PC-3 (cell line): ENCODE data around the gene SSX2B. TPM values are rescaled to one million over a fixed set of nuclear protein-coding genes. Genes with fewer than 3 reads are reported as not detected.
"Not testable (repeated sequence)": the region's sequence is repeated elsewhere in the genome, so short reads cannot be mapped to it uniquely, and the experiment has no call there.

Source experiments
- ATAC-seq: fragments of 200-7000 bp; cut with Tn5 transposase; 2 replicates; pipeline ENCODE4 v1.9.1; 2020; ENCODE audit warnings: mild to moderate bottlenecking, moderate library complexity
- Bru-seq: library from RNA; stranded (reverse); fragments of 400-500 nt; gene quantifications from one replicate; lab custom pipeline; 2021; lab: Mats Ljungman, UMichigan
- BruChase-seq, 2 experiments: library from RNA; stranded (reverse); fragments of 400-500 nt; gene quantifications; one replicate each; lab custom pipeline; 2021; lab: Mats Ljungman, UMichigan
- BruUV-seq: library from RNA; stranded (reverse); fragments of 400-500 nt; replicated peaks from 2 replicates; lab custom pipeline; 2021; lab: Mats Ljungman, UMichigan
- CTCF ChIA-PET: fragments of 300-600 bp; sonication (Branson Sonifier 250); formaldehyde crosslinking; loops from one replicate; lab custom pipeline; 2022; ENCODE audit warnings: antibody characterized with exemption; lab: Charles Lee
- POLR2A ChIA-PET: fragments of 300-600 bp; sonication (Branson Sonifier 250); formaldehyde crosslinking; loops from one replicate; lab custom pipeline; 2022; ENCODE audit warnings: antibody characterized with exemption; ENCODE audit not compliant: unreplicated experiment; lab: Charles Lee
- DNase-seq: peaks from one replicate; pipeline ENCODE4 v3.0.0-alpha.2; 2015
- H2AFZ ChIP-seq: fragments of 300-600 bp; sonication (generic); 2 replicates; pipeline ENCODE4 v1.6.0; 2016; ENCODE audit warnings: antibody characterized with exemption, low read length
- H3F3A ChIP-seq: fragments of 300-600 bp; sonication (generic); one replicate; pipeline ENCODE4 v1.6.0; 2017; ENCODE audit warnings: antibody characterized with exemption, low read length, control low read depth, mild to moderate bottlenecking; ENCODE audit not compliant: unreplicated experiment
- H3K27ac ChIP-seq: fragments of 300-600 bp; sonication (generic); 2 replicates; pipeline ENCODE4 v1.5.1; 2016; ENCODE audit warnings: mild to moderate bottlenecking, low read length
- H3K27me3 ChIP-seq: fragments of 300-600 bp; sonication (generic); 2 replicates; pipeline ENCODE4 v1.6.1; 2016; ENCODE audit warnings: low read length, mixed read lengths
- H3K36me3 ChIP-seq: fragments of 300-600 bp; sonication (generic); 2 replicates; pipeline ENCODE4 v1.6.1; 2016; ENCODE audit warnings: low read depth, mixed run types, low read length, mixed read lengths
- H3K4me1 ChIP-seq: fragments of 300-600 bp; sonication (generic); 2 replicates; pipeline ENCODE4 v1.5.1; 2016; ENCODE audit warnings: low read length; ENCODE audit not compliant: insufficient read depth
- H3K4me2 ChIP-seq: fragments of 300-600 bp; sonication (generic); 2 replicates; pipeline ENCODE4 v1.6.0; 2016; ENCODE audit warnings: low read length
- H3K4me3 ChIP-seq: fragments of 300-600 bp; sonication (generic); 2 replicates; pipeline ENCODE4 v1.5.1; 2016; ENCODE audit warnings: mild to moderate bottlenecking, low read length, mixed read lengths
- H3K79me2 ChIP-seq: fragments of 300-600 bp; sonication (generic); 2 replicates; pipeline ENCODE4 v1.6.1; 2017; ENCODE audit warnings: low read length, mixed read lengths
- H3K9ac ChIP-seq: fragments of 300-600 bp; sonication (generic); 2 replicates; pipeline ENCODE4 v1.6.0; 2016; ENCODE audit warnings: mild to moderate bottlenecking, low read length
- H3K9me2 ChIP-seq: fragments of 300-600 bp; sonication (generic); replicated peaks from 2 replicates; pipeline ENCODE4 v1.6.1; 2016; ENCODE audit warnings: mixed run types, low read length, mixed read lengths
- H3K9me3 ChIP-seq: fragments of 300-600 bp; sonication (generic); 2 replicates; pipeline ENCODE4 v1.6.1; 2016; ENCODE audit warnings: low read length, mixed read lengths
- H4K20me1 ChIP-seq: fragments of 300-600 bp; sonication (generic); 2 replicates; pipeline ENCODE4 v1.6.1; 2016; ENCODE audit warnings: low read length, mixed read lengths
- intact Hi-C: fragments of 100-400 bp; cut with micrococcal nuclease; formaldehyde crosslinking; loops from 2 replicates; pipeline ENCODE4 v1.9.0; 2023
- long read RNA-seq: library from polyadenylated mRNA; unstranded; transcript quantifications from one replicate; pipeline ENCODE4 v2.0.0, GENCODE V29; 2021; ENCODE audit not compliant: unreplicated experiment
- total RNA-seq: library from RNA; depleted of rRNA; stranded (reverse); fragments of >200 nt; gene quantifications from 2 replicates; pipeline ENCODE4 v1.2.3, GENCODE V29; 2014; rRNA removed

The SSX2B gene
- total RNA-seq: not detected in 2 replicates
- not detected for Bru-seq, nascent RNA
- not detected for BruChase-seq, experiment 1, labeled RNA remaining after a 6-hour chase
- BruChase-seq, experiment 2, labeled RNA remaining after a 2-hour chase: not detected
- long read RNA-seq: 0 reads

GRCh38 chrX:52750952-52751351 is at the start of gene SSX2B:
Gene SSX2B, plus strand, starts transcription at chrX:52751252. Its CDS starts 1,429 bp downstream, at chrX:52752681.
- H3K4me1 ChIP-seq, H2AFZ ChIP-seq, H3K36me3 ChIP-seq, H3K4me3 ChIP-seq, intact Hi-C loops, H3K27ac ChIP-seq, H3K9ac ChIP-seq, CTCF ChIA-PET, BruUV-seq, H3K4me2 ChIP-seq, H4K20me1 ChIP-seq, H3K27me3 ChIP-seq, DNase-seq, POLR2A ChIA-PET, H3K9me3 ChIP-seq, ATAC-seq, H3K9me2 ChIP-seq, H3K79me2 ChIP-seq, H3F3A ChIP-seq: not testable (repeated sequence)

- H3K27me3 ChIP-seq, H3K9me3 ChIP-seq, H3F3A ChIP-seq, H3K9me2 ChIP-seq, CTCF ChIA-PET, H3K79me2 ChIP-seq, H3K4me3 ChIP-seq, POLR2A ChIA-PET, BruUV-seq, H4K20me1 ChIP-seq, H3K27ac ChIP-seq, H2AFZ ChIP-seq, DNase-seq, intact Hi-C loops, H3K4me2 ChIP-seq, H3K9ac ChIP-seq, H3K36me3 ChIP-seq, ATAC-seq, H3K4me1 ChIP-seq: not testable (repeated sequence)
Observed at GRCh38 chrX:52707078-52707477, 44.0 kb upstream of the SSX2B start, which contains the start of gene SSX2. Gene SSX2, minus strand, starts transcription at chrX:52707178. Its CDS starts 1,429 bp downstream, at chrX:52705749.

GRCh38 chrX:52765983-52766382 is 14.9 kb downstream of the SSX2B start:
- H3K36me3 ChIP-seq, H3K9me3 ChIP-seq, H3K4me3 ChIP-seq, H3K27ac ChIP-seq, H3K9me2 ChIP-seq, CTCF ChIA-PET, H3K4me1 ChIP-seq, ATAC-seq, H2AFZ ChIP-seq, intact Hi-C loops, H3K9ac ChIP-seq, DNase-seq, H3F3A ChIP-seq, H4K20me1 ChIP-seq, BruUV-seq, POLR2A ChIA-PET, H3K4me2 ChIP-seq, H3K27me3 ChIP-seq, H3K79me2 ChIP-seq: not testable (repeated sequence)

GRCh38 chrX:52773504-52773903 is 22.5 kb downstream of the SSX2B start:
- DNase-seq, H3K4me2 ChIP-seq, H4K20me1 ChIP-seq, CTCF ChIA-PET, H3K27me3 ChIP-seq, H2AFZ ChIP-seq, H3K4me1 ChIP-seq, H3K36me3 ChIP-seq, H3K9ac ChIP-seq, H3K9me3 ChIP-seq, BruUV-seq, intact Hi-C loops, H3K4me3 ChIP-seq, ATAC-seq, H3K79me2 ChIP-seq, H3K9me2 ChIP-seq, H3F3A ChIP-seq, H3K27ac ChIP-seq, POLR2A ChIA-PET: not testable (repeated sequence)

GRCh38 chrX:52797327-52797726 is 46.3 kb downstream of the SSX2B start, which contains the start of gene SPANXN5:
Gene SPANXN5, minus strand, starts transcription at chrX:52797427. Its CDS starts 79 bp downstream, at chrX:52797348.
- POLR2A ChIA-PET, H3F3A ChIP-seq, H3K79me2 ChIP-seq, H3K4me1 ChIP-seq, CTCF ChIA-PET, H2AFZ ChIP-seq, H3K27ac ChIP-seq, H4K20me1 ChIP-seq, H3K9me3 ChIP-seq, DNase-seq, H3K27me3 ChIP-seq, ATAC-seq, H3K9me2 ChIP-seq, H3K9ac ChIP-seq, H3K36me3 ChIP-seq, H3K4me2 ChIP-seq, BruUV-seq, H3K4me3 ChIP-seq, intact Hi-C loops: not testable (repeated sequence)

GRCh38 chrX:52804876-52805275 is 53.8 kb downstream of the SSX2B start:
- POLR2A ChIA-PET, H3K27ac ChIP-seq, H3K79me2 ChIP-seq, H3K9ac ChIP-seq, H3F3A ChIP-seq, H4K20me1 ChIP-seq, H3K36me3 ChIP-seq, H2AFZ ChIP-seq, intact Hi-C loops, ATAC-seq, H3K4me2 ChIP-seq, H3K9me3 ChIP-seq, H3K4me3 ChIP-seq, H3K9me2 ChIP-seq, DNase-seq, CTCF ChIA-PET, H3K4me1 ChIP-seq, BruUV-seq: not testable (repeated sequence)
- H3K27me3 ChIP-seq: peaks cover 19% of the 10 kb centered on the region; the same call in 1 of the 2 replicates
